Glutamatergic neuron (in vitro differentiated cells): ENCODE measurements around the gene GSK3A. TPM values are rescaled to one million over a fixed set of nuclear protein-coding genes. Genes with fewer than 3 reads are reported as not detected.
A peak's percentile ranks its signal among the peaks of the same experiment; 100 is the strongest.

Source experiments
- DNase-seq: peaks from one replicate; pipeline ENCODE4 v3.0.0; 2022
- H3K27ac Mint-ChIP-seq: one replicate; pipeline ENCODE4 v1.8.0; 2020; ENCODE audit warnings: mild to moderate bottlenecking, mixed read lengths, inconsistent platforms; ENCODE audit not compliant: unreplicated experiment
- H3K27me3 Mint-ChIP-seq: one replicate; pipeline ENCODE4 v1.8.0; 2020; ENCODE audit warnings: mild to moderate bottlenecking, moderate library complexity, mixed read lengths, inconsistent platforms; ENCODE audit not compliant: unreplicated experiment
- H3K36me3 Mint-ChIP-seq: one replicate; pipeline ENCODE4 v1.8.0; 2020; ENCODE audit warnings: mild to moderate bottlenecking, mixed read lengths, inconsistent platforms; ENCODE audit not compliant: unreplicated experiment
- H3K4me1 Mint-ChIP-seq: one replicate; pipeline ENCODE4 v1.8.0; 2020; ENCODE audit warnings: mild to moderate bottlenecking, low read depth, mixed read lengths, inconsistent platforms; ENCODE audit not compliant: unreplicated experiment
- H3K4me3 Mint-ChIP-seq: one replicate; pipeline ENCODE4 v1.8.0; 2020; ENCODE audit warnings: mild to moderate bottlenecking, mixed read lengths, inconsistent platforms; ENCODE audit not compliant: unreplicated experiment
- H3K9me3 Mint-ChIP-seq: one replicate; pipeline ENCODE4 v1.8.0; 2020; ENCODE audit warnings: mild to moderate bottlenecking, moderate library complexity, mixed read lengths, inconsistent platforms; ENCODE audit not compliant: unreplicated experiment
- CTCF ChIP-seq: fragments of 200-600 bp; sonication (generic); IDR thresholded peaks from one replicate; pipeline ENCODE4 v1.5.0; 2021; ENCODE audit not compliant: partially characterized antibody, unreplicated experiment
- total RNA-seq: library from RNA; stranded (reverse); fragmentation: NEBNext Ultra II Directional; extraction: Animal tissue kit (Norgen Biotek cat#: 25700); gene quantifications from one replicate; pipeline ENCODE4 v1.2.1, GENCODE V29; 2021; ENCODE audit not compliant: unreplicated experiment

The GSK3A gene
- total RNA-seq, 1 donor from 2014 or later, result 83.2 TPM

GRCh38 chr19:42229855-42230351 is 12.5 kb downstream of the GSK3A start:
- no peak overlapping the region for H3K4me3 Mint-ChIP-seq
- peaks cover 5% of the 10 kb centered on the region for H3K27me3 Mint-ChIP-seq
- no peak for TF ChIP-seq CTCF
- peak overlapping the region; percentile 77 for H3K27ac Mint-ChIP-seq
- peaks cover 6% of the 10 kb centered on the region for H3K36me3 Mint-ChIP-seq
- peaks cover 10% of the 10 kb centered on the region for H3K4me1 Mint-ChIP-seq
- DNase-seq, result no peak
- peaks cover 3% of the 10 kb centered on the region for H3K9me3 Mint-ChIP-seq

- peaks cover 5% of the 10 kb centered on the region for H3K27me3 Mint-ChIP-seq
- peak overlapping the region; percentile 77 for H3K27ac Mint-ChIP-seq
- H3K4me3 Mint-ChIP-seq, result no peak overlapping the region
- peaks cover 6% of the 10 kb centered on the region for H3K36me3 Mint-ChIP-seq
- DNase-seq, result no peak
- no peak for TF ChIP-seq CTCF
- peaks cover 10% of the 10 kb centered on the region for H3K4me1 Mint-ChIP-seq
- H3K9me3 Mint-ChIP-seq, result peaks cover 3% of the 10 kb centered on the region
These were observed 13.0 kb downstream of the GSK3A start for GRCh38 chr19:42229301-42229854.

GRCh38 chr19:42228641-42229040 is 13.8 kb downstream of the GSK3A start:
- no peak overlapping the region for H3K27ac Mint-ChIP-seq
- no peak overlapping the region for H3K4me3 Mint-ChIP-seq
- peaks cover 5% of the 10 kb centered on the region for H3K27me3 Mint-ChIP-seq
- peaks cover 6% of the 10 kb centered on the region for H3K36me3 Mint-ChIP-seq
- H3K9me3 Mint-ChIP-seq, result peaks cover 3% of the 10 kb centered on the region
- no peak for DNase-seq
- TF ChIP-seq CTCF, result no peak
- peaks cover 7% of the 10 kb centered on the region for H3K4me1 Mint-ChIP-seq

GRCh38 chr19:42226886-42227285 is 15.5 kb downstream of the GSK3A start:
- Mint-ChIP-seq H3K9me3 (peaks cover 2% of the 10 kb centered on the region), H3K27me3 (peaks cover 3% of the 10 kb centered on the region), H3K36me3 (peaks cover 6% of the 10 kb centered on the region), H3K27ac (no peak overlapping the region), H3K4me1 (peaks cover 4% of the 10 kb centered on the region), H3K4me3 (no peak overlapping the region)
- TF ChIP-seq CTCF, result no peak
- no peak for DNase-seq

- TF ChIP-seq CTCF, result no peak
- Mint-ChIP-seq H3K4me3 (no peak overlapping the region), H3K27me3 (peaks cover 3% of the 10 kb centered on the region), H3K9me3 (peaks cover 2% of the 10 kb centered on the region), H3K36me3 (peaks cover 6% of the 10 kb centered on the region), H3K4me1 (peaks cover 6% of the 10 kb centered on the region), H3K27ac (no peak overlapping the region)
- DNase-seq, result no peak
These were observed 16.6 kb downstream of the GSK3A start for GRCh38 chr19:42225718-42226292.
